Measurements from ENCODE around the gene BCL3. TPM values are rescaled to one million over a fixed set of nuclear protein-coding genes. Genes with fewer than 3 reads are reported as not detected.
A peak's percentile ranks its signal among the peaks of the same experiment; 100 is the strongest.

BCL3 gene
- total RNA-seq, 1 experiment from 2014 or later: 2.2 TPM

DNA sequence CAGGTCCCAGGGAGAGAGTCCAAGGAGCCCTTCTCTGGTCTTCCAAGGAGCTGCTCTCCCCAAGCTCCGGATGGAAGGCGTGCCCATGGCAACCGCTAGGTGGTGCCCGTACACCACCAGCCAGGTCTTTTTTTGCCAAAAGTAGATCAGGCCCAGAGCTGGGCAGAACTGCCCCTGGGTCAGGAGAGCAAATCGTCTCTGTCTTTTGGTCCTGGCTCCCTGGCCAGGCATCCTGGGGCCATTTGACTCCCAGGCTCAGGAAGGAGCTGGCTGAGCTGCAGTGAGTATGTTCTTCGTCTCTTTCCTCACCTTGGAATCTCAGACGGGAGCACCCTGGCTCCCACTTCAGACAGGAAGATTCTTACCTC is 24.6 kb upstream of the BCL3 start:
- DNase-seq: peak; percentile 89
- H3K27ac Mint-ChIP-seq: no peak overlapping the region
- H4K5ac ChIP-seq (ENCODE audit: insufficient read length, low read depth, low read length): no peak overlapping the region
- peaks cover 4 to 5% of the 10 kb centered on the region in 2 experiments; a peak in 1 of 4 replicates for H3K4me1 Mint-ChIP-seq
- no peaks in the 10 kb centered on the region for H3K79me1 ChIP-seq (ENCODE audit: insufficient read depth, low read depth, low read length, poor library complexity, severe bottlenecking)
- H4K91ac ChIP-seq (ENCODE audit: insufficient read length, low read depth, low read length): no peak overlapping the region
- no peaks in the 10 kb centered on the region for H3K23me2 ChIP-seq (ENCODE audit: insufficient read length, low read depth, low read length, poor library complexity, severe bottlenecking)
- no peak overlapping the region for H2BK120ac ChIP-seq (ENCODE audit: low read depth, low read length, poor library complexity, severe bottlenecking)
- peaks cover 13% of the 10 kb centered on the region for H3K27me3 Mint-ChIP-seq (ENCODE audit: low read depth)
- H3T11ph ChIP-seq (ENCODE audit: low read length): no peak overlapping the region
- no peak overlapping the region for H2AK5ac ChIP-seq (ENCODE audit: insufficient read length, low read length)
- no peak overlapping the region; the same call in 1 of the 2 replicates for H3K14ac ChIP-seq (ENCODE audit: insufficient read depth, low read length)
- H3K79me2 ChIP-seq (ENCODE audit: insufficient read depth, low read length): no peaks in the 10 kb centered on the region
- H3K9me3 Mint-ChIP-seq: no peaks in the 10 kb centered on the region
- H3K4me3 Mint-ChIP-seq: no peak overlapping the region; a peak in 1 of 5 replicates
- H3K23ac ChIP-seq (ENCODE audit: insufficient read length, low read depth, low read length): no peak overlapping the region
- H3K18ac ChIP-seq (ENCODE audit: insufficient read length, low read depth, low read length): no peak overlapping the region
- H2BK12ac ChIP-seq (ENCODE audit: insufficient read length, low read depth, low read length): no peak overlapping the region
- no peaks in the 10 kb centered on the region for H3K9me3 ChIP-seq (ENCODE audit: control insufficient read depth, low read depth, low read length)
- peak; percentile 99 for TF ChIP-seq CTCF (conservative IDR thresholded peaks at IDR 0.05)
- H3K4me2 ChIP-seq (ENCODE audit: insufficient read depth, insufficient read length, low read length): no peak overlapping the region
- H2BK15ac ChIP-seq (ENCODE audit: low read depth, low read length): no peak overlapping the region
- no peaks in the 10 kb centered on the region for H3K4me1 ChIP-seq (ENCODE audit: insufficient read depth, low read length)
- H3K27me3 ChIP-seq (ENCODE audit: insufficient read depth, low read length): no peaks in the 10 kb centered on the region; the same call in 1 of the 2 replicates
- no peak overlapping the region for H3K9ac ChIP-seq (ENCODE audit: extremely low read depth, insufficient read length, low read length)
- H3K4ac ChIP-seq (ENCODE audit: low read depth, low read length): no peak overlapping the region
- H2BK20ac ChIP-seq (ENCODE audit: low read depth, low read length, poor library complexity, severe bottlenecking): no peak overlapping the region
- no CpG with 5 or more reads among the region's 7 CpGs for WGBS (ENCODE audit: extremely low coverage, insufficient read length, low lambda C conversion rate)
- H3K27ac ChIP-seq (ENCODE audit: insufficient read length, low read depth, low read length): no peak overlapping the region
- no peak overlapping the region for H2AFZ ChIP-seq (ENCODE audit: low read length)
- H2BK5ac ChIP-seq (ENCODE audit: insufficient read length, low read length): no peak overlapping the region
- H4K20me1 ChIP-seq (ENCODE audit: control insufficient read depth, insufficient read depth, insufficient read length): no peaks in the 10 kb centered on the region
- no peak overlapping the region for H3K56ac ChIP-seq (ENCODE audit: insufficient read length, low read depth, low read length)
- no peak overlapping the region for H4K8ac ChIP-seq (replicated peaks; ENCODE audit: insufficient read length, low read depth, low read length)
- H3K36me3 Mint-ChIP-seq (ENCODE audit: insufficient read depth in 1 of 3, low read depth in 3 of 3): no peaks in the 10 kb centered on the region; a peak in 1 of 7 replicates

Data from H9 (cell line).